ELF-1 (cell line): ENCODE data around the gene BRI3BP.

Source experiments
- DNase-seq: peaks from one replicate; pipeline ENCODE4 v3.0.0-alpha.2; 2016; ENCODE audit warnings: low read depth, low spot score

BRI3BP gene, protein sequence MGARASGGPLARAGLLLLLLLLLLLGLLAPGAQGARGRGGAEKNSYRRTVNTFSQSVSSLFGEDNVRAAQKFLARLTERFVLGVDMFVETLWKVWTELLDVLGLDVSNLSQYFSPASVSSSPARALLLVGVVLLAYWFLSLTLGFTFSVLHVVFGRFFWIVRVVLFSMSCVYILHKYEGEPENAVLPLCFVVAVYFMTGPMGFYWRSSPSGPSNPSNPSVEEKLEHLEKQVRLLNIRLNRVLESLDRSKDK

DNA sequence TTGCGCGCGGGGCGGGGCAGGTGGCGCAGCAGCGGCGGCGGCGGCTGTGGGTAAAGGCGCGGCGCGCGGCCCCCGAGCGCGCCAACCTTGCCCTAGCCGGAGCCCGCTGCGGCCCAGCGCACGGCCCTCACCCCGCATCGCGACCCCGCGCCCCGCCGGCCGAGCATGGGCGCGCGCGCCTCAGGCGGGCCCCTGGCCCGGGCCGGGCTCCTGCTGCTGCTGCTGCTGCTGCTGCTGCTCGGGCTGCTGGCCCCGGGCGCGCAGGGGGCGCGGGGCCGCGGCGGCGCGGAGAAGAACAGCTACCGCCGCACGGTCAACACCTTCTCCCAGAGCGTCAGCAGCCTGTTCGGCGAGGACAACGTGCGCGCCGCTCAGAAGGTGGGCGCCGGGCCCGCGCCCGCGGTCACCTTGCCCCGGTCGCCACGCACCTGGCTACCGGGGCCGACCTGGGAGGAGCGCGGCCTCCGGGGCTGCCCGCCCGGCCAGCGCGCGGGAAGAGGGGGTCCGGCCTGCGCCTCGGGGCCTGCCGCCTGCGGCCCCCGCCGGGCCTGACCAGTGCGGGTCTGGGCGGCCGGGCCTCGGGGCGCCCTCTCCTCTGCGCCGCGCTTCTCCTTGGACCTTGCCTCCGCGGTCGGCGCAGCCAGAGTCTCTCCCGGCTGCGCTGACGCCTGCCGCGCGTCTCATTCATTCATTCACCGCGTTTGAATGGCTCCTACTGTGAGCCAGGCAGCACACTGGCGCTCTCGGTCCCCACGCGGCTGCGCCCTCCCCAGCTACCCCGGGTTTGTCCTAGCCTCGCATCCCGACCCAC, at the start of gene BRI3BP:
Gene BRI3BP, plus strand, starts transcription at position 20 of the 811 bp plus-strand sequence. Its CDS starts 146 bp downstream, at position 166.
- DNase-seq: peak; percentile 52

DNA sequence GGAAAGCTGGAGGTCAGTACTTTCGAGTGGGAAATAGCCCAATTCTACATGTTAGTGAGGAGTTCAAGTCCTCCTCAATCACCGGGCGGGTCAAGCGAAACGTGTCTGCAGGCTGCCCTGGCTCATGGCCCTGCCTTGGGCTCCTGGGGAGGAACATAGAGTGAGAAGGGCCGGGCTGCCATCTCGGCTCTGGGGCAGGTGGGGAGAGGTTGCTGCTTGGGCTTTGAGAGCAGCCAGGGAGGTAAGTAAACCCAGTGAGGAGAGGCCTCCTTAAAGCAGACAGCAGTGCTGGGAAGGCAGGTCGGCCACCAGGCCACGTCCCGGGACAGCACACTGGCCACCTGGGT, 47.0 kb upstream of the BRI3BP start:
- no peak for DNase-seq

DNA sequence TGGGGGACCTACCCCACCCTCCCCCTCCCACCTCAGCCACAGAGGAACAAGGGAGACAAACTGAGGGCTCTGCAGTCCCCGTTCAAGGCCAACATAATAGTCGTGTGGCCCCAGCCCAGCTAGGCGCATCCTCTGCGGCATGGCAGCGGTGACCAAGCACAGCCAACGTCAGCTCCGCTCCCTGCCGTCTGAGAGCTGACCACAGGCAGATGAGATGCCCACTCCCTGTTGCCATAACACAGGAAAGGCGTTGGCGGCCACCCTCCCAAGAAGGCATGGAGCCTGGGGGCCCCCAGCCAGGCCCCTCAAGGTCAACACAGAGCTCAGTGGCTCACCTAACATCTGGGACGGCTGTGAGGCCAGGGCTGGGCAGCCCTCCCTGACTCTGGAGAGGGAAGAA, 46.4 kb upstream of the BRI3BP start:
- no peak for DNase-seq

DNA sequence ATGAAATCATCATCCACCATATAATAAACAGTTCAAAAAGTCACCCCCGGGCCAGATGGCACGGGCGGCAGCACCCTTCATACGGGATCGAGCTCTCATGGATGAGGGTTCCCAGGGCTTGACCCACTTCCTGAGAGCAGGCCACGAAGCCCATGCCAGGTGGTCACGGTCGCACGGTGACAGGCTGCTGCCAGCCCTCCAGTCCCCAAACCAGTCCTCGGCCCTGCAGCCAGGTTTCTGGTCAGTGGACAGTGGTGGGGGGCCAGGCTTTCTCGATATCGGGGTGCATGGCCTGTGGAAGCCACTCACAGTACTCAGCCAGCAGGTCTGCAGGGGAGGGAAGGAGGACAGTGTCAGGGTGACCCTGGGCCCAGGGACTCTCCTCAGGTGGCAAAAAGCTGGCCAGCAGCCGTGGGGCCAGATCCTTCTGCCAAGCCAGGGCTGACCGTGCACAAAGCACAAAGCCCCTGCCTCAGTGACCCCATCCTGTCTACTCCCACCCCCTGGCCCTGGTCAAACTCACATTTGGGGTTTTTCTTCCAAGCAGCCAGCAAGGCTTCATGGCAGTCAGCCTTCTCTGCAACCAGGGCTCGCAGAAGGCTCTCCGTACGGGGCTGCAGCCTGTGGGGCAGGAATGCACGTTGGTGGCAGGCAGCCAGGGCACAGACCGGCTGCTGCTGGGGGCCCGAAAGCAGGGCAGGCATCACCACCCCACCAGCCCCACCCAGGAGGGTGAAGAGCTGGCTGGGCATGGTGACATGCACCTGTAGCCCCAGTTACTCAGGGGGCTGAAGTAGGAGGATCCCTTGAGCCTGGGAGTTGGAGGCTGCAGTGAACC, 45.7 kb upstream of the BRI3BP start:
- DNase-seq: no peak

DNA sequence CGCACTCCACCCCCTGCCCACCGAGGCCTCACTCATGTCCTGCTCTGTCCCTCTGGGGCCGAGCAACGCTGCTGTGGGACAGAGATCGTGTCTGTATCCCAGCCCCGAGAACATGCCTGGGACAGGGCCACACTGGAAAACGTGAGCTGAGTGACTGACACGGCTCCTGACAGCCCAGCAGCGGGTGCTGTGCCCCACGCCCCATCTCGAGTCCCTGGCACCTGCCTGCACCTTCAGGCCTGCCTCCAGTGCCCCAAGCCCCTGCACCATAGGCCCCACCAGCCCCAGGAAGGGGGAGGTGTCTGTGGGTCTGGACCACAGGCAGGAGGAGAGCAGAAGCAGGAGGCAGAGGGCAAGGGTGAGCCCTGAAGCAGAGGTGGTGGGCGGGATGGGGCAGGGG, 44.4 kb upstream of the BRI3BP start:
- DNase-seq: no peak

DNA sequence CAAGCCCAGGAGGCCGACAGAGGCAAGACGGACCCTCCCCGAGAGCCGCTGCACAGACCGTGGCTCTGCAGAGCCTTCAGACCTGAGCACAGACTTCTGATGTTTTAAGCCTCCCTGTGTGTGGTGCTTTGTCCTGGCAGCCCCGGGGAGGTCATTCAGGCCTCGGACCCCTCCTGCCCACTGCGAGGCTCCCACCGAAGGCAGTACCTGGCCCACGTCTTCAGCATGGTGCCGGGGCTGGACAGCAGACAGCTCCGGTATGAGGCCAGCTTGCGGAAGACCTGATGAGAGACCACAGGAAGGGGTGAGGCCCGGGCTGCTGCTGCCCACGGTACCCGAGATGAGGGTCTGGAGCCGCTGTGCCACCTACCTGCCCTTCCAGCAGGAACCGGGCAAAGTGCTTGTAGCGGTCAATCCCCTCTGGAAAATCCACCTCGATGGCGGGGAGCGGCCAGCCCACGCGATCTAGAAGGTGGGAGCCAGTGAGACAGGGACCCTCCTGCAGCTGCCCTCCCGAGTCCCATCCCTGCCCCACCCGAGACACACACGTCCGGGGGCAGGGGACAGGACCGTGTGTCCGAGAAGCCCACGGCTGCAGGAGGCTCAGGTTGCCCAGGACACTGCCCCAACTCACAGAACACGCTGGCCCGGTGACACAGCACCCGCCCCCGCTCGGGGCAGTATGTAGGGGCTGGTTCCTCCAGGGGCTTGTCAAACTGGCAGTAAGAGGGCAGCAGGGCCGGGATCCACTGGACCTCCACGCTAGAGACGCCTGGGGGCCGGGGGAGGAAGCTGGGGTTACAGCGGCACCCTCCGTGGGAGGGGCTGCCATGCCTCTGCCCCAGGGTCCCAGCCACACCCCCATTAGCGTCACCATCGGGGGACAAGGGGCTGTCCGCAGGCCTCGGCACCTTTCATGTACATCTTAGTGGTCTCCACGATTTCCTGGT, 43.4 kb upstream of the BRI3BP start:
- DNase-seq: no peak

DNA sequence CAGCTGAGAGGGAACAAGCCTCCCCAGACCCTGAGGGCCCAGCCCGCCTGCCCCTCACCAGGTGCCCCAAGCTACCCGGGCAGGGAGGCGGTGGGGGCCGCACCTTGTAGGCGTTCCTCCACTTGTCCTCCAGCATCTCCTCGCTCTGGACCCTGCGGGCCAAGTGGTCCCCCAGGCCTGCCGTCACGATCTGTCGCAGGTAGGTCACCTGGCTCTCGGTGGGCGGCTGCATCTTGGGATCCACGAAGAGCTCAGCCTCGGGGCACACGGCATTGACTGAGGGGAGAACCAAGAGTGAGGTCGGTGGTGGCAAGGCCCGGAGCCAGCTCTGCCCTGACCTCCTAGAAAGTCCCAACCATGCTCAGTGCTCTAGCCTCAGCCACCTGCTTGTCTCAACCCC, 41.1 kb upstream of the BRI3BP start:
- no peak for DNase-seq

DNA sequence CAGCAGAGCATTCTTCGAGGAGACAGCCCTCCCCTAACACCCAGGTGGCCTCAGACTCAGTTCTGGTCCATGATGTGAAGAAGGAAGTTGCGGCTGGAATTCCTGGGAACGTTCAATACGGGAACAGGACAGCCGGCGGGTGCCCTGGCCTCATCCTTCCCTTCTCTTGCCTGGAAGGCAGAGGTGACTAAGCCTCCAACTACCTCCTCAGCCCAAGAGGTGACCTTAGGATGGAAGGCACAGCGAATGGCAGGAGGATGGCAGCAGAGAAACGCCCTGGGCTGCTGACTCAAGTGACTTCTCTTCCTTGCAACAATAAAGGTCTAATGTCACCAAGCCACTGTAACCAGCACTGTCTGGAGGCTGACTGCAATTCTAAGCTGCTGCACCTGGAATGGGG, 40.6 kb upstream of the BRI3BP start:
- no peak for DNase-seq

DNA sequence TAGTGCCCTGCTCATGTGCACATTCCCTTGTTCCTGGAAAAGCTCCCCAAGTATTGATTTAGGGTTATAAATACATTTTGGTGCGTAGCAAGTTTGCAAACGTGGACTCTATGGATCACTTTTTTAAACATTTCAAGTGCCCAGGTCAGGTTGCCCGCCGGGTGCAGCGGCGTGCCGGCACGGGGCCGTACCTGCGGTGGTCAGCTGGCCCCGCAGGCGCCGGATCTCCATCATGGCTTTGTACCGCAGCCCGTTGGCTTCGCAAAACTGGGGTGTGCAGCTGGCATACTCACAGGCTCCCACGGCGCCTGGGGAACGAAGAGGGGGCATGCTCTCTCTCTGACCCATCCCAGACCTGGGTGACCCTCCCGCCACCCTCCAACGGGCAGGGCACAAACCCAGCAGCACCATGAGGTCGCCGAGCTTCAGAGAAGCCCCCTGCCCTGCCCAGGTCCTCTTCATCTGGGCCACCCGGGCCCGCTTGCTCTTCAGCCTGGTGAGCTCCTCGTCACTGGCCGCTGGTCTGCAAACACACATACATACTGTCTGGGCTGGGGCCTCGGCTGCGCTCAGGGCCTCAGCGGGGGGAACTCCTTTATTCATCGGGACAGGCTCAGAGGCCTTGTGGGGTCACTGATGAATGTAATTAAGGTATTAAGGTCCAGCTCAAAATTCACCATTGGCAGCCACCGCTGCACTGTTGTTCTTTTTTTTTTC, 39.6 kb upstream of the BRI3BP start:
- no peak for DNase-seq

DNA sequence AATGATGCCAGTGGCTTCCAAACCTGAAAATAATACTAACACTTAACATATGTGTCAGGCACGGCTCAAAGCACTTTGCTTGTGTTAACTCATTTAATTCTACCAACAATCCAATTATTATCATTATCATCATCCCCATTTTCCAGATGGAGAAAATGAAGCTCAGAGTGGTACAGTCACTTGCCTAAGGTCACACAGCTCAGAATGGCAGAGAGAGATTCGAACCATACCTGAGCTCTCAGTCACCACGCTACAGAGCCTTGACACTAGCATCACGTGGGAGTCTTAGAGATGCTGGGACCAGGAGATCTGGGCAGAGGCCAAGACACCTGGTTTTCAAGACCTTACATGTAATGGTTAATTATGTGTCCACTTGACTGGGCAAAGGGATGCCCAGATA, 38.7 kb upstream of the BRI3BP start:
- DNase-seq: no peak

DNA sequence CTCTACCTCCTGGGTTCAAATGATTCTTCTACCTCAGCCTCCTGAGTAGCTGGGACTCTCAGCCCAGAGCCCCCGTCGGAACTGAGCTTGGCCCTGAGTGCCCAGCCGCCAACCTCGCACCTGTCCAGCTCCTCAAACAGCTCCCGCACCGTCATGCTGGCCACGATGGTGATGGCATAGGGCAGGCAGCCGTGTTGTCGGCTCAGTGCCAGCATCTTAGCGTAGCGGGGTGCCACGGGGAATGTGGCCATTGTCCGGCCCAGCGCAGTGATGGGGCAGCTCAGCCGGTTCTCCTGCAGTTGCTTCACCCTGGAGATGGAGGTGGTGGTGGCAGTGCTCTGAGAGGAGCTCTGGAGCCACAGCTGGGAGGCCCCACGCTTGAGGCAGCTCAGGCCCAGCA, 36.9 kb upstream of the BRI3BP start:
- no peak for DNase-seq

DNA sequence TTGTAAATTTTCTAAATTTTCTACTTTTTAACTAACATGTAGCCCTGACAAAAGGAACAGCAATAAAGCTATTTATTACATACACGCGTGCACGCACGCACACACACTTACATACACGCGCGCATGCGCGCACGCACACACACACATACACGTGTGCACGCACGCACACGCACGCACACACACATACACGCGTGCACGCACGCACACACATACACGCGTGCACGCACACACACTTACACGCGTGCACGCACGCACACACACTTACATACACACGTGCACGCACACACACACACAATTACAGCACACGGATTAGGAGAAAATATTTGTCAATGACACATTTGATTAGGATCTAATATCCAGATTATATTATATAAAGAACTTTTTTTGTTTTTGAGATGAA, 32.4 kb upstream of the BRI3BP start:
- DNase-seq: no peak

DNA sequence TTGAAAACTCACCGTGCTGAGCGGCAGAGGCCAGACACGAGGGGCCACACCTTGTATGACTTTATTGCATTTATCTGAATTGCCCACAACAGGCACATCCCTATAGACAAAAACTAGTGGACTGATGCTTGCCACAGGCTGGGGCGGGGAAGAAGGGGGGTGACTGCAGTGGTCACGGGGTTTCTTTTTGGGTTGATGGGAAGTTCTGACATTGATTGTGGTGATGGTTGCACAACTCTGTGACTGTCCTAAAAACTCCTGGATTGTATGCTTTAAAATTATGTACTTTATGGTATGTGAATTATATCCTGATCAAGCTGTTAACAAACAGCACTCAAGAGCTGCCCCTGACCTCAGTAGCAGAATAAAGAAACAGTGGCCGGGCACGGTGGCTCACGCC, 30.2 kb upstream of the BRI3BP start:
- no peak for DNase-seq

DNA sequence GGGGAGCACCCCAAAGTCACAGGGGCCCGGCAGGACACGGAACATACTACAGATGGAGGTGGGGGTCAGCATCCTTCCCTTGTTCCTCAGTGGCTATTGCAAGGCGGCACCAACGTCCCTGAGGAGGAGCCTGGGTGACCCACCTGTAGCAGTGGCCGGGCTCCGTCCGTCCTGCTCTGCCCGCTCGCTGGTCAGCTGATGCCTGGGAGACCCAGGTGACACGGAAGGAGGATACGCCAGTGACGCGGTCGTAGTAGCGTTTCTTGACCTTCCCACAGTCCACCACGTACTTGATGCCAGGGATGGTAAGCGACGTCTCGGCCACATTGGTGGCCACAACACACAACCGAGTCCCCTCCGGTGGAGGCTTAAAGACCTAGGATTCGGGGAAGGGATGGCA, 29.2 kb upstream of the BRI3BP start:
- DNase-seq: no peak

DNA sequence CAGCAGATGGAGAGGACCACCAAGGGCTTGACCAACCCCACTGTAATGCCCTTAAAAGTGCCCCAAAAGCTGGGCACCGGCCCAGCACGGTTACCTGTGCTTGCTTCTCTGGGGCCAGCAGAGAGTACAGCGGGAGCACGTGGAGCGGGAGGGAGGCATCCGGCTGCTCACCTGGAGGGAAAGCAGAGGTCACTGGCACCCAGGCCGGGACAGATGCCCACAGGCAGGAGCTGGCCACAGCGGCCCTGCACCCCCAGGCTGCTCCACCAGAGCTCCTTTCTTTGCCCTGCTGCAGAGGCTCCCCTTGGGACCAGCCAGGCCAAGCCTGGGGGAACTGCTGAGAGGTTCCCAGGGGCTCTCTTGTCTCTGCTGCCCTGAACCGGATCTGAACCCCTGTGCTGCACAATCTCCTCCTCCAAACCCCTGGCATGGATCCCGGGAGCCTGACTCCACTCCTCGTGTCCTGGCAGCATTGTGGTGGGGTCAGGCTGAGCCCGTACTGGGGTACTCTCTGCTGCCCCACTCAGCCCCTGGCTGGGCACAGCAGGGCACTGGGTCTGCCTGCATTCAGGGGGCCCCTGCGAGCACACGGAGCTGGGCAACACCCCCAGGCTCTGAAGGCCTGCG, 28.5 kb upstream of the BRI3BP start:
- no peak for DNase-seq

DNA sequence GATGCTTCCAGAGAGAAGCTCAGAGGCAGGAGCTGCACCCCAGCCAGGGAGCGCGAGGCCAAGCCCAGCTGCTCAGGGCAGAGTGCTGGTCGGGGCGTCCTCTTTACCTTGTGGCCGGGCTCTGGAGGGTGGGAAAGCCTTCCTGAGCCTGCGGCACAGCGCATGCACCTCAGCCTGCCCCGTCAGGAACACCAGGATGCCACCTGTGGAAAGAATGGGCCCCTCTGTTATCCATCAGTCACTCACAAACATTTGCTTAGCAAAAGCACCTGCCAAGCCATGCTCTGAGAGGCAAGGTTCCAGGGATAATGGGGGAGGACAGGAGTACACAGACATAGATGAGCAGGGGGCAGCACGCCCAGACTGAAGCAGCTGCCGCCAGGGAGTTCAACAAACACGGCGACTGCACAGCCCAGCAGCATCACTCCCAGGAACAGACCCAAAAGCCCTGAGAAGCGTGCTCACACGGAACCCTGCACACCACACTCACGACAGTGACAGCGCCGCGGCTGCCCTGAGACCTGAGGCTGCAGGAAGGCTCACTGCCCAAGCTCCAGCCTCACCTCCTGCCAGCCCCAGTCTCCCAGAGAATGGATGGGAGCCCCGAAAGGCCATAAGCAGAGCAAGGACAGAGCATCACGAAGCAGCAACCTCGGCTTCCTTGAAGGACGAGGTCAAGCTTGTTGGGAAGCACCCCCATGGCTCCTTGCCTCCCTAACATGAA, 26.3 kb upstream of the BRI3BP start:
- no peak for DNase-seq

DNA sequence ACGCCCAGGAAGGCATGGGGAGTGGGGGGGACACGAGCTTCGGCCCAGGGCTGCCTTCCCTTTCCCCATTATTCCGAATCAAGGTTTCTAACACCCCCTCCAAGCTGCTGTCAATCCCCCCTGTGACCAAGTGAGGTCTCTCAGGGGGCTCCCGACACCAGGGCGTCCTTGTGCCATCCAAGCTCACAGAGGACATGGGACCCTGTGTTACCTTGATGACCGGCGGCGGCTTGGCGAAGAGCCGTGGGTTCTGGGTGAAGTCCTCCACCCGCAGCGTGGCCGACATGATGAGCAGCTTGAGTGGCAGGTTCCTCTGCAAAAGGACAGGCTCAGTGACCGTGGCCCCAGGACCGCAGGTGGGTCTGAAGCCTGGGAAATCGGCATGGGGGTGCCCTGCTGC, 24.8 kb upstream of the BRI3BP start:
- DNase-seq: no peak

DNA sequence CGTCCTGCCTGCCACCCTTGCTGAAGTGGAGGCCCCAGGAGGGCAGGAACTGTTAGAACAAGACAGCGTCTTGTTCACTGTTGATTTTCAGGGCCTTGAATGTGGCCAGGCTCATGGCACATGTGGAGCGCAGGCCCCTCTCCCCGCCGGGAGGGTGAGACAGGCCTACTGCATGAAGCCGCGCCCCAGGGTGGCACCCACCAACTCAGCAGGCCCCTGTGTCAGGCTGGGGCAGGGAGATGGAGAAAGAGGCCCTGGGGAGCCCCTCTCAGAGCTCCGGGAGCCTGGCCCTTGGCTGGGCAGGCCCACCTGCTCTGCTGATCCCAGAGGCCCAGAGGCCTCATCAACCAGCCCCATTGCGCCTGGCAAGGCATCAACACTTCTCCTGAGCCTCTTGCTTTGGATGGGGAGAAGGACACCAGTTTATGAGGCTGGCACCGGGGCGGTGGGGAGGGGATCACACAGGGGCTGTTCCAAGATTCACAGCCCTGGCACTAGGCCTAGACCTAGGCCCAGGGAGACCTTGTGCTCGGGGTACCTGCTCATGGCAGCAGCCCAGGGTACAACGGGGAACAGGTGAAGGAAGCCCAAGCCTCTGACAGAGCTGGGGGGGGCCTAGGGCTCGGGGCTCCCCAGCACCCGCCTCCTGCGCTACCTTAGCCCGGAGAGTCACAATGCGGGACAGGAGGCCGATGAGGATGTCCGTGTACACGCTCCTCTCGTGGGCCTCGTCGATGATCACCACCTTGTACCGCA, 22.6 kb upstream of the BRI3BP start:
- DNase-seq: no peak

DNA sequence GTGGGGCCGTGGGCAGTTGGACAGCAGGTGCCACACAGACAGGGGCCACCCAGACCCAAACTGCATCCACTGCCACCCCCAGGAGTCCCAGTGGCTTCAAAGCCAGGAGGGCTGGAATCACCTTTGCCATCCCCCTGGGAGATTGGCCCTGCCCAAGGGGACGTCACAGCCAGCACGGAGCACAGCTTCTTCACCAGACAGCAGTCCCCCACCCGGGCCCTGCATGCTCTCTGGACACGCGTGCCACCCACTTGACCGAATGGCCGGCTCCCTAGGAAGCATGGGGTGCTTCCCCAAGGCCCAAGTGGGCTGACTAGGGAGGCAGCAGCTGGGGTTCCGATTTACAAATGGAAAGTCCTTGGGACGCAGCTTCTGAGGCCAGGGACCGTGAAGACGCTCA, 21.8 kb upstream of the BRI3BP start:
- no peak for DNase-seq
